Smooth muscle cell of the umbilical artery (primary cell): Measurements from ENCODE around the gene SERPINB5. TPM values are rescaled to one million over a fixed set of nuclear protein-coding genes. Genes with fewer than 3 reads are reported as not detected.

Experiments
- total RNA-seq: library from RNA; depleted of rRNA; stranded (reverse); fragments of >200 nt; gene quantifications from 2 replicates; pipeline ENCODE4 v1.2.3, GENCODE V29; 2014

SERPINB5 gene, protein sequence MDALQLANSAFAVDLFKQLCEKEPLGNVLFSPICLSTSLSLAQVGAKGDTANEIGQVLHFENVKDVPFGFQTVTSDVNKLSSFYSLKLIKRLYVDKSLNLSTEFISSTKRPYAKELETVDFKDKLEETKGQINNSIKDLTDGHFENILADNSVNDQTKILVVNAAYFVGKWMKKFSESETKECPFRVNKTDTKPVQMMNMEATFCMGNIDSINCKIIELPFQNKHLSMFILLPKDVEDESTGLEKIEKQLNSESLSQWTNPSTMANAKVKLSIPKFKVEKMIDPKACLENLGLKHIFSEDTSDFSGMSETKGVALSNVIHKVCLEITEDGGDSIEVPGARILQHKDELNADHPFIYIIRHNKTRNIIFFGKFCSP
- total RNA-seq = not detected in 2 replicates

GRCh38 chr18:63476668-63477067 lies at the start of gene SERPINB5:
SERPINB5 (plus strand) TSS chr18:63476958; CDS start chr18:63484429, 7,471 bp downstream.

DNA sequence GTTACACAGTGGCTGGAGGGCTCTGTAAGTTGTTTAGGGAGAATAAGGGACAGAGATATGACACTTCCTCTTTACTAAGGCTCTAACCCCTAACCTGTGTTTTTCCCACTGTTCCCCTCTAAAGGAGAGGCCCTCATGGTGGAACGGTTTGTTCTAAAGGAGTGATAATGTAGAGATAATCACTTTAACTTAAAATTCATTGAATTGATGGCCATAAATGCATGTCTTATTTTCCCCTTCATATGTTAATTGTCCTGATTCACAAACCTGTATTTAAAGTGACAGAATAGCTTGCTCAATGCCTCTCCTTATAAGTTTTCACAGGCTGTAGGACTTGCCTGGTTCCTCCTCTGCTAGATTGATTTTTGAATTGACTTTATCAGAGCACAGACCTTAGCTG lies 65.3 kb downstream of the SERPINB5 start, which contains the start of gene SERPINB12:
Gene SERPINB12 (plus strand): TSS at position 301 of the 400 bp plus-strand sequence. CDS start 13,791 bp downstream, outside the sequence.

Other genes with a start within 250 kb of the SERPINB5 start
- gene BCL2, start 157.2 kb upstream of the SERPINB5 start, total RNA-seq = 0.89 and 1.3 TPM in 2 replicates
- 33.0 and 43.6 TPM in 2 replicates for gene KDSR, start 109.8 kb upstream of the SERPINB5 start, total RNA-seq
- 40.7 and 51.4 TPM in 2 replicates for gene VPS4B, start 54.5 kb upstream of the SERPINB5 start, total RNA-seq
- not detected in 2 replicates for gene SERPINB12, start 65.4 kb downstream of the SERPINB5 start, total RNA-seq
- gene SERPINB13, start 110.4 kb downstream of the SERPINB5 start, total RNA-seq = not detected in 2 replicates
- gene SERPINB4, start 167.3 kb downstream of the SERPINB5 start, total RNA-seq = 0.09 TPM in 1 of 2 replicates, not detected in the other
- gene SERPINB3, start 184.9 kb downstream of the SERPINB5 start, total RNA-seq = not detected in 2 replicates
- not detected in 2 replicates for gene SERPINB11, start 226.0 kb downstream of the SERPINB5 start, total RNA-seq